A673 (cell line): ENCODE results near the gene SPATA18.

Experiments used
- CTCF ChIP-seq: fragments of 300-800, 200-600 bp; sonication (generic); conservative IDR thresholded peaks from 2 replicates; pipeline ENCODE4 v1.5.1; 2017; ENCODE audit warnings: low read depth, mild to moderate bottlenecking, antibody characterized with exemption, low read length, moderate library complexity, mixed read lengths
- EZH2 ChIP-seq: fragments of 200-600 bp; sonication (generic); IDR thresholded peaks from 2 replicates; pipeline ENCODE4 v1.6.1; 2017; ENCODE audit warnings: borderline replicate concordance, low read depth, mild to moderate bottlenecking, mixed read lengths, antibody characterized with exemption, low read length; ENCODE audit not compliant: poor library complexity, severe bottlenecking

GRCh38 chr4:52091801-52092200 lies 40.7 kb downstream of the SPATA18 start:
- TF ChIP-seq CTCF (no peak), EZH2 (no peak)
